Naive B cell (primary cell): ENCODE measurements around the gene MPZ. TPM values are rescaled to one million over a fixed set of nuclear protein-coding genes. Genes with fewer than 3 reads are reported as not detected.

Experiments used
- ATAC-seq, 2 donors: fragments of 150-1000 bp; cut with Tn5 transposase; 2 replicates each; pipeline ENCODE4 v1.10.0; 2021; ENCODE audit warnings: low read depth in 2 of 2, mild to moderate bottlenecking in 2 of 2, moderate library complexity in 2 of 2
- DNase-seq: peaks from one replicate; pipeline ENCODE4 v3.0.0; 2022
- H3K27ac Mint-ChIP-seq, 6 donors: one replicate each; pipeline ENCODE4 v1.8.0; 2020 to 2022; ENCODE audit warnings: mild to moderate bottlenecking in 6 of 6, mixed read lengths in 6 of 6, moderate library complexity in 5 of 6, inconsistent platforms in 2 of 6
- H3K27me3 Mint-ChIP-seq, 3 donors: one replicate each; pipeline ENCODE4 v1.8.0; 2021 to 2022; ENCODE audit warnings: mixed read lengths in 3 of 3, mild to moderate bottlenecking in 1 of 3
- H3K36me3 Mint-ChIP-seq, 2 donors: one replicate each; pipeline ENCODE4 v1.8.0; 2020 to 2022; ENCODE audit warnings: mixed read lengths in 2 of 2, inconsistent platforms in 1 of 2, mild to moderate bottlenecking in 1 of 2
- H3K4me1 Mint-ChIP-seq, 3 donors: one replicate each; pipeline ENCODE4 v1.8.0; 2020 to 2022; ENCODE audit warnings: mixed read lengths in 3 of 3, inconsistent platforms in 1 of 3, mild to moderate bottlenecking in 1 of 3, moderate library complexity in 1 of 3
- H3K4me3 Mint-ChIP-seq, 8 donors: one replicate each; pipeline ENCODE4 v1.8.0; 2020 to 2022; ENCODE audit warnings: mild to moderate bottlenecking in 8 of 8, mixed read lengths in 8 of 8, moderate library complexity in 8 of 8, inconsistent platforms in 2 of 8
- H3K9me3 Mint-ChIP-seq, 7 donors: one replicate each; pipeline ENCODE4 v1.8.0; 2020 to 2022; ENCODE audit warnings: mixed read lengths in 7 of 7, mild to moderate bottlenecking in 5 of 7, inconsistent platforms in 2 of 7, moderate library complexity in 1 of 7
- polyA plus RNA-seq, 6 donors: library from polyadenylated mRNA; unstranded; fragments of 300-500 nt; fragmentation: Illumina TruSeq; gene quantifications; one replicate each; pipeline ENCODE4 v1.2.3, GENCODE V29; 2021; ENCODE audit warnings: low read depth in 6 of 6

Gene MPZ
- polyA plus RNA-seq, 6 donors from 2014 or later = not detected

DNA sequence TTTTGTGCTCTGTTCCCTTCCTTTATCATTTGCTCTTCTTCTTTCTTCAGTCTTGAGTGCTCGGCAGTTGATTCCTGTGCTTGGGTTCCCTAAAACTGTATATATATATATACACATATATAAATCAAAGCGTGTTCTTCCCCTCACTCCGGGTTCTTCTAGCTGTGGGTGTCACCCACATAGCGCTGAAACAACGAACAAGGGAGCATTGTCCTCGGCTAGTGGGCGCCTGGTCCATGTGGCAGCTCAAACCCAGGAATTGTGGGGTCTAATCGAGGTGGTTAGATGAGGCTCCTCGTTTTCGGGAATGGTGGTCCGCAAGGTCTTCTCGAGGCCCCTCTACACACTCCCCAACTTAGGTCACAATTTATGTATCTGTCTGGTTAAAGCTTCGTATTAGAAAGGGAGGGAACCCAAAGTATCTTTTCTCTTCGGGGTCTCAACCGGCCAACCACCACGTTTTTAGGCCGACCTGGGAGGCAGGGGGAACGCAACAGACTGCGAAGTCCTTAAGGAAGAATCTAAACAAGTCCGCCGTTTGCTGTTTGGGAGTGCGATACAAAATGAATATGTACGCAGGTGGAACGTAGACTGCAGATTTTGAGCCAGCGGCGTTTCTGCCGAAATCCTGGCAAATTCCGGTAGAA lies 3.9 kb upstream of the MPZ start:
- no peak for DNase-seq
- Mint-ChIP-seq H3K4me1 (peaks cover 4 to 30% (median 22%) of the 10 kb centered on the region in 3 donors), H3K27me3 (no peaks in the 10 kb centered on the region), H3K4me3 (peak overlapping the region; percentile 92 to 99 (median 98)), H3K9me3 (no peaks in the 10 kb centered on the region), H3K27ac (peak overlapping the region; percentile 99 to 100 (median 99)), H3K36me3 (no peaks in the 10 kb centered on the region)
- peak; percentile 6 to 13 for ATAC-seq

DNA sequence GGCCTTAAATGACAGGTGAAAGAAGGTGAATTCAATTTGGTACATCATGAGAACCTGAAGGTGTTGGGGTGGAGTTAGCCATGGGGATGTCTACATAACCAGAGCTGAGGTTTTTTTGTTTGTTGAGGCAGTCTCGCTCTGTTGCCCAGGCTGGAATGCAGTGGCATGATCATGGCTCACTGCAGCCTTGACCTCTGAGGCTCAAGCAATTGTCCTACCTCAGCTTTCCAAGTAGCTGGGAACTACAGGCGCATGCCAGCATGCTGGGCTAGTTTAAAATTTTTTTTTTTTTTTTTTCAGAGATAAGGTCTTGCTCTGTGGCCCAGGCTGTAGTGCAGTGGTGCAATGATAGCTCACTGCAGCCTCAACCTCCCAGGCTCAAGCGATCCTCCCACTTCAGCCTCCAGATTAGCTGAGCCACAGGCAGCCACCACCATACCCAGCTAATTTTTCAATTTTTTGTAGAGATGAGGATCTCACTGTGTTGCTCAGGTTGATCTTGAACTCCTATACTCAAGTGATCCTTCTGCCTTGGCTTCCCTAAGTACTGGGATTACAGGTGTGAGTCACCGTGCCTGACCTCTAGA lies 1.9 kb upstream of the MPZ start:
- ATAC-seq (no peak), DNase-seq (no peak)
- H3K27me3 Mint-ChIP-seq = no peaks in the 10 kb centered on the region
- H3K4me3 Mint-ChIP-seq = peak overlapping the region in 1 of 8 donors; percentile 63
- peaks cover 5 to 35% (median 30%) of the 10 kb centered on the region in 3 donors for H3K4me1 Mint-ChIP-seq
- no peaks in the 10 kb centered on the region for H3K36me3 Mint-ChIP-seq
- H3K27ac Mint-ChIP-seq = no peak overlapping the region
- no peaks in the 10 kb centered on the region for H3K9me3 Mint-ChIP-seq

GRCh38 chr1:161307892-161308638 lies 1.7 kb downstream of the MPZ start:
- H3K36me3 Mint-ChIP-seq = no peaks in the 10 kb centered on the region
- H3K27me3 Mint-ChIP-seq = no peaks in the 10 kb centered on the region
- H3K27ac Mint-ChIP-seq = peak overlapping the region in 2 of 6 donors; percentile 62 to 89
- no peaks in the 10 kb centered on the region for H3K9me3 Mint-ChIP-seq
- no peak for DNase-seq
- ATAC-seq = no peak
- peak overlapping the region in 1 of 8 donors; percentile 96 for H3K4me3 Mint-ChIP-seq
- peaks cover 23 to 38% (median 38%) of the 10 kb centered on the region in 3 donors for H3K4me1 Mint-ChIP-seq

DNA sequence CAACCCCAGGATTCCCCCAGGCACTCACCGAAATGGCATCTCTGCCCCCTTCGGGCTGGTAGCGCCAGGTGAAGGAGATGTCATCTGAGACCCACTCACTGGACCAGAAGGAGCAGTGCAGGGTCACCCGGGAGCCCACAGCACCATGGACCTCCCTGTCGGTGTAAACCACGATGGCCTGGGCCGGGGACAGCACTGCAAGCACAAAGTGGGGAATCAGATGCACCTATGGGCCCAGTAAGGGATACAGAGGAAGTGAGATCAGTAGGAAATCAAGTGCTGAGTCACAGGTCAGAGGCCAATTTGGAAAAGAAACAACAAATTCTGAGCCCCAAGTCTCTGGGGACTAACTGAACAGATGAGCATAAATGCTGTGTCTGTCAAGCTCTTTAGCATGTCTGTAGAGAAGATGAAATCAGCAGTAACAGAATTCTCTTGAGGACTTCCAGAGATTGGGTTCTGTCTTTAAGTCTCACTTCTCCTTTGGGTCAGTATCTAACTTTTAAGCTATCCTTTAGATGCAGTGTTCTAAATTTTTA lies 2.5 kb downstream of the MPZ start:
- ATAC-seq (peak; percentile 37 to 47), DNase-seq (peak; percentile 57)
- Mint-ChIP-seq H3K27me3 (no peaks in the 10 kb centered on the region), H3K36me3 (no peaks in the 10 kb centered on the region), H3K9me3 (no peaks in the 10 kb centered on the region), H3K4me3 (peak overlapping the region in 5 of 8 donors; percentile 1 to 99 (median 70)), H3K27ac (peak overlapping the region in 5 of 6 donors; percentile 17 to 95 (median 88)), H3K4me1 (peaks cover 23 to 38% (median 36%) of the 10 kb centered on the region in 3 donors)

GRCh38 chr1:161305867-161306519 lies 3.8 kb downstream of the MPZ start:
- Mint-ChIP-seq H3K4me3 (peak overlapping the region; percentile 94 to 100 (median 98)), H3K27me3 (no peaks in the 10 kb centered on the region), H3K27ac (peak overlapping the region; percentile 89 to 98 (median 95)), H3K4me1 (peaks cover 23 to 38% (median 36%) of the 10 kb centered on the region in 3 donors), H3K36me3 (no peaks in the 10 kb centered on the region), H3K9me3 (no peaks in the 10 kb centered on the region)
- ATAC-seq (peak; percentile 88 to 92), DNase-seq (peak; percentile 89)

DNA sequence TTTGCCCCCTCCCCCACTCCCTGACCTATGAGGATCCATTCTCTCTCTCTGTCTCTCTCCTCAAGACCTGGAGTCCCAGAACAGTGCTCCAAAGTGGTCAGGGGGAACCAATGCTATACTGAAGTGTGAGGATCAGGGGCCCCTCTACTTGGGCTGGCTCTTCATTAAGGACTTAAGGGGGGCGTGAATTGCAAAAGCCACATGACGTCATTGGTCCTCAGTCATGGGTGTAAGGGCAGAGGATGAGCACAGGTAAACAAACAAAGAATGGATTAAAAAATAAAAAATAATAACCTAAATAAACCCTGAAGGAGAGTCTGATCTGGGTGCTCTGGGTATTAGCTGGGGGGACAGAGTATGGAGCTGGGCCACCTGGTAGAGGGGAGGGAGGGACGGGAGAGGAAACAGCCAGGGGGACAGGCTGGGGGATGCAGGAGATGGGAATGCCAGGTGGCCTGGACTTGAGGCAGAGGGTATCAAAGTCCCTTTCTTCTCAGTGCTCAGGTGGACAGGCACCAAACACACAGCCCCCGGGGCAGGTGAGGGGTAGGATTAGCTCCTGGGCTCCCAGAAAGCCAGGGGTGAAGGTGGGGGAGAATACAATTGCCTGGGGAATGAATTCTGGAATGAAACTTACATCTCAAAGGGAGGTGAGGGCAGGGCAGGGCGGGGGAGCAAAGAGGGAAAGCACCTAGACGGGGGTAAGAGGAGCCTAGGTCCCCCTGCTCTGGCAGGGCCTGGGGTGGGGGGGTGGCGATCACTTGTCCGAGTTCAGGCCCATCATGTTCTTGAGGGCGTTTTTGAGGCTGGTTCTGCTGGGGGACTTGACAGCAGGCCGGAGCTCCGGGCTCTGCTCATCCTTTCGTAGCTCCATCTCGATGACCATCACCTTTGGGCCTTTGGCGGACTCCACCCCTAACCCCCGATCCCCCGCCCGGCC lies 4.6 kb downstream of the MPZ start:
- H3K27ac Mint-ChIP-seq = peak overlapping the region in 5 of 6 donors; percentile 89 to 98 (median 95)
- peak overlapping the region; percentile 94 to 100 (median 98) for H3K4me3 Mint-ChIP-seq
- H3K9me3 Mint-ChIP-seq = no peaks in the 10 kb centered on the region
- H3K36me3 Mint-ChIP-seq = no peaks in the 10 kb centered on the region
- DNase-seq (no peak), ATAC-seq (no peak)
- H3K27me3 Mint-ChIP-seq = no peaks in the 10 kb centered on the region
- H3K4me1 Mint-ChIP-seq = peaks cover 23 to 38% (median 36%) of the 10 kb centered on the region in 3 donors

DNA sequence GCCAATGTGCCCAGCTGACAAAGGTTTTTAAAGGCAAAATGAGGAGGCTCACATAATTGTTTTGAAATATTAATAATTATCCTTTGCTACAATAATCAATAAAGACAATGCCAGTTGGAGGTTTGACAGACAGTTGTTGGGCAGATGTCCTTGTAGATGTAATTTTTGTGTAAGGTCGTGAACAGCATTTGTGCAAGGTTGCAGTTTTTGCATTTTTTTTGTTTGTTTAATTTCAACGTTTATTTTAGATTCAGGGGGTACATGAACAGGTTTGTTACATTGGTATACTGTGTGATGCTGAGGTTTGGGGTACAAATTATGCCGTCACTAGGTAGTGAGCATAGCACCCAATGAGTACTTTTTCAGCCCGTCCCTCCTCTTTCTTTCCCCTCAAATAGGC lies 9.3 kb downstream of the MPZ start:
- Mint-ChIP-seq H3K4me1 (peaks cover 20 to 37% (median 34%) of the 10 kb centered on the region in 3 donors), H3K4me3 (no peak overlapping the region), H3K9me3 (no peaks in the 10 kb centered on the region), H3K27ac (no peak overlapping the region), H3K27me3 (no peaks in the 10 kb centered on the region), H3K36me3 (no peaks in the 10 kb centered on the region)
- no peak for ATAC-seq
- no peak for DNase-seq

GRCh38 chr1:161299347-161299746 lies 10.4 kb downstream of the MPZ start:
- Mint-ChIP-seq H3K4me3 (no peak overlapping the region), H3K9me3 (no peaks in the 10 kb centered on the region), H3K4me1 (peaks cover 10 to 27% (median 24%) of the 10 kb centered on the region in 3 donors), H3K27ac (no peak overlapping the region), H3K27me3 (no peaks in the 10 kb centered on the region), H3K36me3 (no peaks in the 10 kb centered on the region)
- ATAC-seq (no peak), DNase-seq (no peak)

DNA sequence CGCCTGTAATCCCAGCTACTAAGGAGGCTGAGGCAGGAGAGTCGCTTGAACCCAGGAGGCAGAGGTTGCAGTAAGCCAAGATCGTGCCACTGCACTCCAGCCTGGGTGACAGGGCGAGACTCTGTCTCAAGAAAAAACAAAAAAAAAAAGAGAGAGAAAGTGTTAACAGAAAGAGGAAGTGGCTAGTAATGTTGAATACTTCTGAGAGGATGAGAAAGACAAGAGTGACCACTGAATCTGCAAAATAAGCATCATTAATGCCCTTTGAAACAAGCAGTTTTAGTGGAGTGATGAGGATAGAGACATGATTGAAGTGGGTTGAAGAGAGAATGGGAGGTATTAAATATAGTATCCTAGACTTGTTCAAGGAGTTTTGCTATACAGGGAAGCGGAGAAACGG lies 11.7 kb downstream of the MPZ start:
- Mint-ChIP-seq H3K27me3 (no peaks in the 10 kb centered on the region), H3K9me3 (no peaks in the 10 kb centered on the region), H3K4me3 (peak overlapping the region in 1 of 8 donors; percentile 8), H3K4me1 (peaks cover 9 to 19% (median 16%) of the 10 kb centered on the region in 3 donors), H3K36me3 (no peaks in the 10 kb centered on the region), H3K27ac (no peak overlapping the region)
- DNase-seq = no peak
- ATAC-seq = peak in 1 of 2 donors; percentile 50

GRCh38 chr1:161297415-161297814 lies 12.4 kb downstream of the MPZ start:
- ATAC-seq = no peak
- H3K9me3 Mint-ChIP-seq = no peaks in the 10 kb centered on the region
- peaks cover 9 to 19% (median 15%) of the 10 kb centered on the region in 3 donors for H3K4me1 Mint-ChIP-seq
- no peak for DNase-seq
- H3K4me3 Mint-ChIP-seq = no peak overlapping the region
- H3K27me3 Mint-ChIP-seq = no peaks in the 10 kb centered on the region
- H3K27ac Mint-ChIP-seq = peak overlapping the region in 1 of 6 donors; percentile 54
- H3K36me3 Mint-ChIP-seq = no peaks in the 10 kb centered on the region

GRCh38 chr1:161290779-161291178 lies 19.0 kb downstream of the MPZ start:
- ATAC-seq (no peak), DNase-seq (no peak)
- Mint-ChIP-seq H3K36me3 (no peaks in the 10 kb centered on the region), H3K9me3 (no peaks in the 10 kb centered on the region), H3K4me3 (peak overlapping the region in 1 of 8 donors; percentile 44), H3K27ac (peak overlapping the region in 1 of 6 donors; percentile 34), H3K4me1 (peaks cover 3 to 7% (median 4%) of the 10 kb centered on the region in 3 donors), H3K27me3 (peaks cover 0 to 4% (median 0%) of the 10 kb centered on the region in 3 donors)

DNA sequence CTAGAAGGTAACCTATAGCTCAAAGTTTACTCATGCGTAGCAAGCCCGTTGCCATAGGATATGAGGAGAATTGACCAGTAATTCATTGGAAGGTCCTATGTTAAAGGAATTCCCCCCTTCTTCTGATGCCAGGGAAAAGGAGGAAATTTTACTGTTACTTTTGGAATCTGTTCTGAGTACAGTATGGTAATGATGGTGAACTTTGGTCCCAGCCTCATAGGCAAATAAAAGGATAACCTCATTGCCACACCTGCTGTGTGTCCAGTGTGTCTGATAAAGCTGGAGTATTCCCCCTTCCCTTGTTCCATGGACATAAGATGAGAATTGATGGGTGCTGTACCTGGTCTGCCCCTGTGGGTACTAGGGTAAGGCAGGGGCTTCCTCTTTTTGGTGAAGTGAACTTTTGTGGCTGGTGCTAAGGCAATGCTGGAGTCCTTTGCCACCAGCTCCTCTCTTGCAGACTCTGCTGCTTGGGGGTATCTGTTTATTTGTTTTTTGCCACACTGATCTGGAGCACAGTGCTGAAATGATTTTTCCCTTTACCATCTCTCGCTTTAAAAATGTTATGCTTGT lies 22.2 kb downstream of the MPZ start:
- Mint-ChIP-seq H3K4me1 (peaks cover 6 to 14% (median 10%) of the 10 kb centered on the region in 3 donors), H3K36me3 (no peaks in the 10 kb centered on the region)
- no peak for DNase-seq

More for the DNA sequence above, 22.2 kb downstream of the MPZ start:
- Mint-ChIP-seq H3K9me3 (no peaks in the 10 kb centered on the region), H3K4me3 (no peak overlapping the region), H3K27me3 (peaks cover 6 to 10% (median 6%) of the 10 kb centered on the region in 3 donors), H3K27ac (peak overlapping the region in 1 of 6 donors; percentile 33)
- ATAC-seq = no peak
